NCI-H510A (cell line): ENCODE data around the gene TMEM191C.
"Not testable (repeated sequence)": the region's sequence is repeated elsewhere in the genome, so short reads cannot be mapped to it uniquely, and the experiment has no call there.

Experiments used
- DNase-seq: peaks from one replicate; lab custom pipeline; 2025; lab: John Stamatoyannopoulos, UW

Gene TMEM191C

GRCh38 chr22:21446128-21446826, 20.9 kb upstream of the TMEM191C start:
- DNase-seq = no peak

- no peak for DNase-seq
Observed at GRCh38 chr22:21446827-21447690, 20.1 kb upstream of the TMEM191C start.

GRCh38 chr22:21447694-21448402, 19.3 kb upstream of the TMEM191C start:
- no peak for DNase-seq

- DNase-seq = no peak
Observed at GRCh38 chr22:21448627-21449416, 18.4 kb upstream of the TMEM191C start.

GRCh38 chr22:21449531-21450319, 17.5 kb upstream of the TMEM191C start:
- DNase-seq = no peak

GRCh38 chr22:21450320-21450831, 16.8 kb upstream of the TMEM191C start:
- DNase-seq = no peak

GRCh38 chr22:21450858-21451353, 16.3 kb upstream of the TMEM191C start:
- DNase-seq = no peak

- DNase-seq = no peak
Observed at GRCh38 chr22:21451545-21452520, 15.4 kb upstream of the TMEM191C start.

- DNase-seq = not testable (repeated sequence)
Observed at GRCh38 chr22:21452666-21453065, 14.5 kb upstream of the TMEM191C start.

- not testable (repeated sequence) for DNase-seq
Observed at GRCh38 chr22:21454998-21455333, 12.2 kb upstream of the TMEM191C start.

- no peak for DNase-seq
Observed at GRCh38 chr22:21455334-21456089, 11.7 kb upstream of the TMEM191C start.

GRCh38 chr22:21457023-21457787, 10.0 kb upstream of the TMEM191C start:
- DNase-seq = no peak

- DNase-seq = not testable (repeated sequence)
Observed at GRCh38 chr22:21462672-21463071, 4.5 kb upstream of the TMEM191C start.

- DNase-seq = not testable (repeated sequence)
Observed at GRCh38 chr22:21468194-21469096, 1.3 kb downstream of the TMEM191C start.

GRCh38 chr22:21469097-21469994, 2.2 kb downstream of the TMEM191C start:
- DNase-seq = not testable (repeated sequence)

- DNase-seq = not testable (repeated sequence)
Observed at GRCh38 chr22:21472984-21473383, 5.8 kb downstream of the TMEM191C start.
